Cerebellar nuclear complex (tissue), 1 donor: Measurements from ENCODE around the gene SLC36A2.
"Not testable (repeated sequence)": the region's sequence is repeated elsewhere in the genome, so short reads cannot be mapped to it uniquely, and the experiment has no call there.

Source experiments
- DNase-seq, 2 experiments: peaks; one replicate each; lab custom pipeline; 2025; lab: John Stamatoyannopoulos, UW

Gene SLC36A2

DNA sequence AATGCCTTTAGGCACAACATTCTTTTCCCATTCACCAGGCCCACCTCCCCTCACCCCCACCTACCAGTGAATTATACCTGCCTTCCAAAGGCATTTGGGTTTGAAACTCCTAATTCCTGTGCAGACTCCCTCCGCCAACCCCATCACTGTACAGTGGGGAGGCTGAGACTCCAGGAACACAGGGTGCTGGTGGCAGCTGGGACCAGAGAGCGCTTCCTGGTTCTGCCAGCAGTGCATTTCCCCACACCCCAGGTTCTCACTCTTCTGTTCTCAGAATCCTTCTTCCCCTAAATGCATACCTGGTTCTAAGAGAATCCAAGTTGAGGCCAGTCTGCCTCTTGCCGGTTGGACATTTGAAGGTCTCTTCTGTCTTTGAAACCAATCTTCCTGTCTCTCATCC is 21.1 kb downstream of the SLC36A2 start:
- DNase-seq, result no peak

DNA sequence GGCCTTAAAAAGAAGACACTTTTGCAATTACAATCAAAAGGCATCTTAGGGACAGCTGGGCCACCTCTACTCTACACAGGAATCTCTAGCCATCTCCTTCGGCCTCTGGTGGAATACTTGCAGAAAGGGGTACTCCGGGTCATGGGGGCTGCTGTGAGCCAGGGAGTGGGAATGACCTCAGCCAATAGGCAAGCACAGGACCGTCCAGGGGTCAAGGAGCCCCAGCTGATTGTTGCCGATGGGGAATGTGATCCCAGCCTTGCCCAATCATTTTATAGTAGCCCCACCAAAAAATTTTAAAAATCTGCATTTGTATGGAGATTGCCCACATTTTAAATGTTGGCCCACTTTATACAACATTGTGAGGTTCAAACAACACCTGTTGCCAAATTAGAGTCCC is 26.9 kb downstream of the SLC36A2 start:
- DNase-seq, result no peak

DNA sequence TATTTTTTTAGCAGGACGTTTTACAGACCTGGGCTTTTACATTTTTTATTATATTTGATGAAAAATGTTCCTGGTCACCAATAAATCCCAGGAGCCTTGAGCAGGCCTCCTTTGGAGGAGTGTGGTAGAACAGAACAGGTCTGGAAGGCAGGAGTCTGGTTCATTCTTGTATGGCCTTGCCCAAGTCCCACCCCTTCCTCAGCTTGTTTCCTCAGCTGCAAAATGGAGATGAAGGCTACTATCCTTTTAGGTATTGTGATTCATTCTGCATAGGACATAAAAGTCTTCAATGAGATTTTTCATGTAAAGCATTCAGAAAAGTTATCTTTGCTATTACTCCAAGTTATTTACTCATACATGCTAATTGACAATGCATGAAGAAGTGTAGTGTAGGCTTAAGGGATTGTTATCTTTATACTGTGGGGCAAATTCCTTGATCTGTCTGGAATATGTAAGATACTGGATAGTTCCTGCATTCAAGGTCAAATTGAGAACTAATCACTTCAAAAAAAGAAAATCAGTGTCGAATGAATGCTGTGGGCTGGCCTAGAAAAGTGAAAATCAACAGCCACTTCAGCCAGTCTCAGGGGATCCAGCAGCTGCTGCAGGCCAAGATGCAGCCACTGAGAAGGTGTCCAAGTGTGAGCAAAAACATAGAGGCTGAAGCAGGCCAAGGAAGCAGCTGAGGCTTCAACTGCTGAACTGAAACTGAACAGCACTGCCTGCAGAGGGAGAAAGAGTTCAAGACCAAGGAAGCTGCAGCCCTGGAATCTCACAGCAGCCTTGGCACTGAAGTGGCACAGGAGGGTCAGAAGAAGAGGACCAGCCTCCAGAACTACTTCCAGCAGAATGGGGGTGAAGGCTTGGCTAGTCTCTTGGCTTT is 28.3 kb downstream of the SLC36A2 start:
- DNase-seq, result no peak

DNA sequence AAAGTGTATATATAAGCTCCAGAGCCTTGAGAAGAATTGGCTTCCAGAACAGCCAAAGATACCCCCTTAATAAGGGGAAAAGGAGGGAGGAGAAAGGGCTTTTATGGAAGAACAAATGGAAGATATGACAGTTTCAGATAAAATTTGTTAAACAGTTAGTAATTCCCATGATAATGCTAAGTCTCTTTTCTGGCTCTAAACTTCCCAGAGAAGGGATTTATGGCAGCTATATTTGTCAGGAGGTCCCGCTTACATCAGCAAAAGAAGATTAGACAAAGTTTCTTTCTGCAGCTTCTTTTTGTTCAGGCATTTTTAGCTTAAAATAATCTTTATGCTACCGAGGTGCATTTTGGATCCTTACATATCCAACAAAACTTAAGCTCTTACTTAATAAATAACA is 29.5 kb downstream of the SLC36A2 start:
- DNase-seq, result no peak

DNA sequence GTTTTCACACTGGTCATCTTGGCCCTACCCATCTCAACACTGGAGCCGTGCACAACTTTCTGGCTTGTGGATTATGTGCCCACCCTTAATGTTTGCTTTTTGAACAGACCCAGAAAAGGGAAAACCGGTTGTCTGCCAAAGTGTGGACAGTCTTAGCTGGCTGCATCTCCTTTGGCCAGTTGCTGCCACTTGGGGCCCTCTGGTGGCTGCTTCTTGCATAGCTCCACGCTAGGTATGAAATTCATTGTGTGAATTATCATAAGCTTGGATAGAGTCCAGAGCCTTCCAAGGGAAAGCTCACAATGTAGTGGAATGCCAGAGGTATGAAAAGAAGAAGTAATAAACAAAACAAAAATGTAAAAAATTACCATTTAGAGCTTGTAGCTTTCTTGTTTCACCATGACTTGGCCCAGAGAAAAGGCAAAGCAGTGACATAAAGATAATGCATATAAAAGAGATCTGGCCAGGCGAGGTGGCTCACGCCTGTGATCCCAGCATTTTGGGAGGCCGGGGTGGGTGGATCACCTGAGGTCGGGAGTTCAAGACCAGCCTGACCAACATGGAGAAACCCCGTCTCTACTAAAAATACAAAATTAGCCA is 31.3 kb downstream of the SLC36A2 start:
- DNase-seq, result peak; percentile 10 to 66

DNA sequence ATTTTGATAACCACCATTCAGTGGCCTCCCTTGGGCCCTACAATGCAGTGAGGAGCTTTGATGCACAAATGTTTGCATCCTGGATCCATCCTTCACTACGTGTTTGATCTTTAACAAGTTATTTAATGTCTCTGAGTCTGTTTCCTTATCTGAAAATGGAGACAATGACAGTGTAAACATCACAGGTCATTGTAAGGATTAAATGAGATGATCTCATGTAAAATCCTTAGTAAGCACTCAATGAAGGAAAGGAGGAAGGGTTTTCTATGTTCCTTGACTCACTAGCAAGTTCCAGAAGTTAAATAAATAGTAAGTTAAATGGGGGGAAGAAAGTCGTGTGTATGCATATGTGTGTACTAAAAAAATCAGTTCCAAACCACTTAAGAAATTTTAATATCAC is 34.0 kb downstream of the SLC36A2 start:
- no peak for DNase-seq

DNA sequence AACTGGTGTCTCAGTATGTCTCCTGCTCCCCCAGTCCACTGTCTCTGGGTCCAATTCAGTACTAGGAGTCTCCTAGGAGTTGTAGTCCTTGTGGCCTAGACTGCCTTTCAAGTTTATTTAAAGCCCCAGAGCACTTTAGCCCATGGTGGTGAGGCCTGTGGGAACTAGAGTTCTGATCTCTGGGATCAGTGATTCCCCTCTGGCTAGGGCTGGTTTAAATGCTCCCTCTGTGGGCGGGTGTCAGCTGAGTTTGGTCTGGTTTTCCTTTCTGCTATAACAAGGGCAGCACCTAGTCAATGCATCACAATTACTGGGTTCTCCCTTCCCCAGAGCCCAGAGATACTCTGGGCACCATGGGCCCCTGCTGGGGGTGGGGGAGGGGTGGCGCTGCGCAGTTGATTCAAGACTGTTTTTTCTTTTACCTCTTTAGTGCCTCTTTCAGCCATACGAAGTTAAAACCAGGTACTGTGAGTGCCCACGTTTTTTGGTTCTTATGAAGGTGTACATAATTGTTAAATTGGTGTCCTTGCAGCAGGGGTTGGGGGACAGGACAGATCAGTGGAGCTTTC is 34.5 kb downstream of the SLC36A2 start:
- DNase-seq, result no peak

DNA sequence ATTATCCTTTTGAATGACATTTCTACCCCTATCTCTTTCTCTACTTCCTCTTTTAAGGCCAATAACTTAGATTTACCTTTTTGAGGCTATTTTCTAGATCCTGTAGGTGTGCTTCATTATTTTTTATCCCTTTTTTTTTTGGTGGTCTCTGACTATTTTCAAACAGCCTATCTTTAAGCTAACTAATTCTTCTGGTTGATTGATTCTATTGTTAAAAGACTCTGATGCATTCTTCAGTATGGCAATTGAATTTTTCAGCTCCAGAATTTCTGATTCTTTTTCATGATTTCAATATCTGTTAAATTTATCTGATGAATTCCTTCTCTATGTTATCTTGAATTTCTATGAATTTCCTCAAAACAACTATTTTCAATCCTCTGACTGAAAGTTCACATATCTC is 36.4 kb downstream of the SLC36A2 start:
- no peak for DNase-seq

DNA sequence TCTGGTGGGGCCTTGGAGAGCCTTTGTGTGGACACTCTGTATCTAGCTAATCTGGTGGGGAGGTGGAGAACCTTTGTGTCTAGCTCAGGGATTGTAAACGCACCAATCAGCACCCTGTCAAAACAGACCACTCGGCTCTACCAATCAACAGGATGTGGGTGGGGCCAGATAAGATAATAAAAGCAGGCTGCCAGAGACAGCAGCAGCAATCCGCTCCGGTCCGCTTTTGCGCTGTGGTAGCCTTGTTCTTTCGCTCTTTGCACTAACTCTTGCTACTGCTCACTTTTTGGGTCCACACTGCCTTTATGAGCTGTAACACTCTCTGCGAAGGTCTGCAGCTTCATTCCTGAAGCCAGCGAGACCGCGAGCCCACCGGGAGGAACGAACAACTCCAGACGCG is 37.5 kb downstream of the SLC36A2 start:
- not testable (repeated sequence) for DNase-seq

DNA sequence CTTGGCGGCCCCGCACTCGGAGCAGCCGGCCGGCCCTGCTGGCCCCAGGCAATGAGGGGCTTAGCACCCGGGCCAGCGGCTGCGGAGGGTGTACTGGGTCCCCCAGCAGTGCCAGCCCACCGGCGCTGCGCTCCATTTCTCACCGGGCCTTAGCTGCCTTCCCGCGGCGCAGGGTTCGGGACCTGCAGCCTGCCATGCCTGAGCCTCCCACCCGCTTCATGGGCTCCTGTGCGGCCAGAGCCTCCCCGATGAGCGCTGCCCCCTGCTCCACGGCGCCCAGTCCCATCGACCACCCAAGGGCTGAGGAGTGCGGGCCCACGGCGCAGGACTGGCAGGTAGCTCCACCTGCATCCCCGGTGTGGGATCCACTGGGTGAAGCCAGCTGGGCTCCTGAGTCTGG is 38.1 kb downstream of the SLC36A2 start:
- DNase-seq, result not testable (repeated sequence)

DNA sequence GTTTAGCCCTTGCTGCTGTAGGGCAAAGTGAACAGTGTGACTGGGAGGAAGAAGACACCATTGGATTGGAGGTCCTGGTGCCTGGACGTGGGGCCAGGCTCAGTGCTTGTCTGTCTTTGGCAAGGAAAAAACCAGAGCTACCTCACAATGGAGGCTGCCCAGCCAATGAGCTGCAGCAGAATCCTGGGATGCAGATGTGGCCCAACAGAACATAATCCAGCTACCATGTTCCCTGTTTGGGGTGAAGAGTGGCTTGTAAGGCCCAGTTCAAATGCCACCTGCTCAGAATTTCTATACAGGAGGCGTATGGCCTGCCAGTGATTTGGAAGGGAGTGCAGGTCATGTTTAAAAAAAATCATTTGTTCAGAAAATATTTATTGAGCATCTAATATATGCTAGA is 43.7 kb downstream of the SLC36A2 start, which contains the start of gene SLC36A3:
TSS of gene SLC36A3 (minus strand) at position 101 of the 400 bp plus-strand sequence. CDS start 412 bp downstream, outside the sequence.
- no peak for DNase-seq

DNA sequence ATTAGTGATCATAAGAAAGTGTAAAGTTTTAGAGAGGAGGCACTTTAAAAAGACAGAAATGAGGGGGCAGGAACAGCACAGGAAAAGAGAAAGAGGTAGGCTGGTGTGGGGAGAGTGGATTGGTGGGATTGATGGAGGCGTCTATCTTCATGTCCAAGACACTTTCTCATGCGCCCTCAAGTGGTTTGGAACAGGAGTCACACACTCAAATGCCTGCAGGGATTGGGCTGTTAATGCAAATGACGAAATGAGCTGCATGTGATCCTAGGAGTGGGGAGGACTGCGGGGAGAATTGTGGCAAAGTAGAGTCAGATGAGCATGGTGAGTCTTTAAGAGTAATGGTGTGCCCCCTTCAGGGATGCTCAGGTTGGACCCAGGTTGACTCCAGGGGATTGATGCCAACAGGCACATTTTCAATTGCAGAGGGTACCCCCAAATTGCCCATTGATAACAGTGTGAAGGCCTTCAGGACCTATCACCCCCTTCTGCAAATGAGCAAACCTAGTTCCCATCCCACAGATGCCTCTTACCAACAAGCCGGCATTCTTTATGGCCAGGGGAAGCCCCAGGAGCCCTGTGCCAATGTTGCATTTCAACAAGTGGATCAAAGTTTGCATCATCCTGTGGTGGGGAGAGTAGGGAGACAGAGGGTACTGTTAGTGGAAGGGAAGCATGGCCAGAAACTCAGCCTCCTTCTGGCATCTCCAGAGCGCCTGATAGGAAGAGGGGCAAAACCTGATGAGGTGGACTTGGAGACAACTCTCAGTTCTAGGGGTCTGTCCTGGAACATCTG is 49.1 kb downstream of the SLC36A2 start:
- no peak for DNase-seq

DNA sequence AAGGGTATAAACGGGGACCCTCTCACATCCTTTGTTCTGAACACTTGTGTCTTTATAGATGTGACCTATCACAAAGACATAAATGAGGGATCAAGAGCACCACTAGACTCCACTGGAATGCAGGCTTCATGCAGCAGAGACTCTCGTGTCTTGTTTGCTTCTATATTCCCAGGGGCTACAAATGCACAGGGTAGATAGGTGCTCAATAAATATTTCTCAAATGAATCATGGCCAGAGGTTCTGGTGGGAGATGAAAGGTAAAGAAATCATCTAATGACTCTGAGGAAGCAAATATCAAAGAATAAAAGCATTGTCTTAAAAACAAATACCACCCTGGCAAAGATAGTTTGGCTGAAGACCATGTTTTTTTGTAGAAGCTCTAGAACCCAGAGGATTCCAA is 50.4 kb downstream of the SLC36A2 start:
- no peak for DNase-seq

DNA sequence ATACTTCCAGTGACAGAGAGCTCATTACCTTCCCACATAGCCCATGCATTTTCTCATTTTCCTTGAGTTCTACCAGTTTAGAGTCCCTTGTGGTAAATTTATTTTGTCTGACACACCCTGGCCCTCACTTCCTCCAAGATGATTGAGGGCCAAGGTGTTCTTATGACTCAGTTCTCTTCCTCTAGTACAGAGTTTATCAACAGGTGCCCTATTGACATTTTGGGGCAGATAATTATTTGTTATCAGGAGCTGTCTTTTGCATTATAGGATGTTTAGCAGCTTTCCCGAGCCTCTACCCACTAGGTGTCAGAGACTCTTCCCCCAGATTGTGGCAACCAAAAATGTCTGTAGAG is 50.9 kb downstream of the SLC36A2 start:
- DNase-seq, result no peak

DNA sequence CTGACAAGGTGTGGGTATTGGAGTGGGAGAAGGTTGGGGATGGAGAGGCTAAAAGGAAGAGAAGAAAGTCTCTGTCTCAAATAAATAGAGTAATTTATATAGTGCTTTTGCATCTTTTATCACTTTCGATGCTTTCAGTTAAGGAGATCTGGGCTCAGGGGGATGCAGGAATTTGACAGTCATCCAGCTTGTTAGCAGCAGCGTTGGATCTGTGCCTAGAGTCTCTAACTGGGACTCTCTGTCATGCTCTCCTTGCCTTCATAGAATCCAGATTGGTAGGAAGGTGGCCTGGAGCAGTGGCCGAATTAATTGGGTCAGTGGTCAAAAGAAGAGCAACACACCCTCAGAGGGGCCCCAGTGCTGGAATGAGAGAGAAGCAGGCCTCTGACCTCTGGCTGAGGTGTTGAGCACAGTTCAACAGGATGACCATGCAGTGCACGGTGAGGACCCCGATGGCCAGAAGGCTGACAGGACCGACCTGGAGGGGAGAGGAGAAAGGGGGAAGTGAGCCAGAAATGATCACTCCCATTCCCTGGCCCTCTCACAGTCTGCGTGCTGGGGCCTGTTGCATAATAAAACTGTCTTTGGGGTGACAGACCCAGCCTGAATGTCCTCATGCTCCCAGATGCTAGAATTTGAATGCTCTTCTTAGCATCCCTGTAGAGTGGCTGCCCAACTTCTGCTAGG is 51.4 kb downstream of the SLC36A2 start:
- no peak for DNase-seq

DNA sequence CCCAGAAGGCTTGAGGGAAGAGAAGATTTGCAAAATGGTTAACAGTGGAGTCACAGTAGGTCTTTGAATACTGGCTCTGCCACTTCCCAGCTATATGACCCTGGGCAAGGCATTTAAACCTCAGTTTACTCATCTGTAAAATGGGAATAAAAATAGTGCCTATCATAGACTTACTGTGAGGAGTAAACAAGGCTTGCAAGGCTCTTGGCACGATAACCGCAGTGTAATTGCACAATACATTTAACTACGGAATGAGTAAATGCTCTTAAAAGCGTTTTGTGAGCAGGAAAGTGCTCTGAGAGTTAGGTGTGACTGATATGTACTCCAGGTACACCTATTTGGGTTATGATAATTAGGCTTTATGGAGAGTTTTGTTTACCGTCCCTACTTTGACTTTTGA is 52.2 kb downstream of the SLC36A2 start:
- DNase-seq, result no peak

DNA sequence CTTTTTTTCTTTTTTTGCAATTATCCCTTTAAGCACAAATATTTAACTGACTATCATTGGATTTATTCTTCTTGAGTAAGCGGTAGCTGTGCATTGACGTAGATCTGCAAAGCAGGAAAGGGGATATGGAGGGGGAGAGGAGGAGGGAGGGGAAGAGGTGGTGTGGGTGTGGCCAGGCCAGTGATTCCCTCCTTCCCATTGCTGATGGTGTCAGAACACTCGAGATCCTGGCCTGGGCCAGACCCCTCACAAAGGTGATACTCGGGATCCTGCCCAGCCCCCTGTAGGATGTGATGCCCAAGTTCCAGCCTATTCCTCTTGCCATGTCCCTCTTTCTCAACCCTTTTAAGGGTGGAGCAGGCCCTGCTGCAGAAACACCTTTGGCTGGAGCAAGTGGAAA is 53.7 kb downstream of the SLC36A2 start:
- DNase-seq, result no peak

DNA sequence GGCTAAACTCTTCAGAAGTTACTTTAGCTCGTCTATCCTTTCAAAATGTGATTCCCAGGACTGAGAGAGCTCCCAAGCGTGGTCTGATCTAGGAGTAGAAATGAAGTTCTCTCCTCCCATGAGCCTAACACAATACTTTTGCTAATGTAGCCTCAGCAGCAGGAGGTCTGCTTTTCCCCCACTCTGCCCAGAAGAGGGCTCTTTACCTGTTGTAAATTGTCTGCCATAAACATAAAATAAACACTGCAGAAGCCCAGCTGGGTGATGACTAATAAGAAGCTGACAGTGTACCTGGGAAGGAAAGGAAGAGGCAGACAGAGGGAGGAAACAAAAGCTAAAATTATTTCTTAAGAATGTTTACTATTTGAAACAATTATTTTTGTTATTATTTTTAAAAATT is 59.2 kb downstream of the SLC36A2 start:
- no peak for DNase-seq

DNA sequence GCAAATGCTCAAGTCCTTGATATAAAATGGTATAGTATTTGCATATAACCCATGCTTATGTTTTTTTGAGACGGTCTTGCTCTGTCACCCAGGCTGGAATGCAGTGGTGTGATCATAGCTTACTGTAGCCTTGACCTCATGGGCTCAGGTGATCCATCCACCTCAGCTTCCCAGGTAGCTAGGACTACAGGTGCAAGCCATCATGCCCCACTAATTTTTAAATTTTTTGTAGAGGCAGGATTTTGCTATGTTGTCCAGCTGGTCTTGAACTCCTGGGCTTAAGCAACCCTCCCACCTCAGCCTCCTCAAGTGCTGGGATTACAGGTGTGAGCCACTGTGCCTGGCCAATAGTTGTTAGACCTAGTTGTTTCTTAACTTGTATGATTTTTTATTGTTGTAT is 61.1 kb downstream of the SLC36A2 start:
- no peak for DNase-seq

DNA sequence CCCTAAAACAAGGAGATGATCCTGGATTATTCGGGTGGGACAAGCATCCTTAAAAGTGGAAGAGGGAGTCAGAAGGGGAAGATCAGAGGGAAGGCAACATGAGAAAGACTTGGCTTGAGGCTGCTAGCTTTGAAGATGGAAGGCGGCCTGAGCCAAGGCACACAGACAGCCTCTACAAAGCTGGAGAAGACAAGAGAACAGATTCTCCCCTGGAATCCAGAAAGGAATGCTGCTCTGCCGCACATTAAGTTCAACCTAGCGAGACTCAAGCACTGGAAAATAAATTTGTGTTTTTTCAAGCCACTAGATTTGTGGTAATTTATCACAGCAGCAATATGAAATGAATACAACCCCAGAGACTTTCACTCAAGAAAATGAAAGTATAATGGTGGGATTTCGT is 61.7 kb downstream of the SLC36A2 start:
- DNase-seq, result no peak

DNA sequence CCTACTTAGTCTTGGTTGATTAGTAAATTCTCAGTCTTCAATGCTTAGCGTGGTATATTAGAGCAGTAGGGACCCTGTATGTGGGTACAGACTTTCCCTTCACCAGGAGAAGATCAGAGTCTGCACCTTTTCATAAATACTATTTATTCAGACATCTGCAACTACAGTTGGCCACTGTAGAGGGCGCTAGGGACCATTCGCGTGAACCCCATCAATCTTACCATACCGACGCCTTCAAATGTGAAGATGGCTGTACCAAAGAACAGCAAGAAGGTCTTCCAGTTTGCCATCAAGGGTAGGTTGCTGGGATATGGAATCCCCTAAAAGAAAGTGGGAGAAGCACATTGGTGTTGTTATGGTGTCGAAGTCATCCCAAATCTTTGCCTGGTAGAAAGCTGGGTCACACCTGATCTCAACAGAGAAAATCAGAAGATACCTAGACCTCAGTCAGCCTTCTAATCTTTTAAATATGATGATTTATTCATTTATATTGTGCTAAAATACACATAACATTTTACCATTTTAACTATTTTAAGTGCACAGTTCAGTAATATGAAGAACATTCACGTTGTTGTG is 62.9 kb downstream of the SLC36A2 start:
- DNase-seq, result no peak
